Gastrocnemius medialis (tissue), 4 donors: ENCODE data around the gene DPAGT1.

ENCODE experiments used
- CTCF ChIP-seq, 5 experiments: fragments of 450-650 bp in 3 of 5; fragments of 200-600 bp in 2 of 5; sonication (generic) in 2 of 5; IDR thresholded peaks in 4 of 5; conservative IDR thresholded peaks in 1 of 5; 1 replicate in 4 of 5; 2 replicates in 1 of 5; pipeline ENCODE4 v1.5.1; 2016 to 2019; ENCODE audit warnings: antibody characterized with exemption in 5 of 5, mild to moderate bottlenecking in 3 of 5, moderate library complexity in 3 of 5
- POLR2A ChIP-seq, 2 donors: fragments of 450-650 bp; IDR thresholded peaks; one replicate each; pipeline ENCODE4 v1.6.1; 2017; ENCODE audit warnings: antibody characterized with exemption in 2 of 2, mild to moderate bottlenecking in 2 of 2, moderate library complexity in 2 of 2

- TF ChIP-seq CTCF (IDR thresholded peaks at IDR 0.05 in 4 of 5, conservative IDR thresholded peaks at IDR 0.05 in 1 of 5) (no peak), POLR2A (IDR thresholded peaks at IDR 0.05) (no peak)
Measured at GRCh38 chr11:119118227-119118626, 16.6 kb upstream of the DPAGT1 start.
